Osteocyte (in vitro differentiated cells): ENCODE data around the gene OVCA2. TPM values are rescaled to one million over a fixed set of nuclear protein-coding genes. Genes with fewer than 3 reads are reported as not detected.
A peak's percentile ranks its signal among the peaks of the same experiment; 100 is the strongest.

Experiments used
- DNase-seq: peaks from one replicate; pipeline ENCODE4 v3.0.0; 2021; ENCODE audit warnings: mixed read lengths; ENCODE audit not compliant: unreplicated experiment; ENCODE audit errors: extremely low spot score
- H3K27ac Mint-ChIP-seq: one replicate; pipeline ENCODE4 v1.8.0; 2021; ENCODE audit warnings: mild to moderate bottlenecking, mixed read lengths; ENCODE audit not compliant: unreplicated experiment
- H3K27me3 Mint-ChIP-seq: one replicate; pipeline ENCODE4 v1.8.0; 2021; ENCODE audit warnings: mixed read lengths; ENCODE audit not compliant: unreplicated experiment
- H3K36me3 Mint-ChIP-seq: one replicate; pipeline ENCODE4 v1.8.0; 2021; ENCODE audit warnings: mixed read lengths; ENCODE audit not compliant: unreplicated experiment
- H3K4me1 Mint-ChIP-seq: one replicate; pipeline ENCODE4 v1.8.0; 2021; ENCODE audit warnings: mixed read lengths; ENCODE audit not compliant: unreplicated experiment
- H3K4me3 Mint-ChIP-seq: one replicate; pipeline ENCODE4 v1.8.0; 2021; ENCODE audit warnings: mild to moderate bottlenecking, moderate library complexity, mixed read lengths; ENCODE audit not compliant: unreplicated experiment
- H3K9me3 Mint-ChIP-seq: one replicate; pipeline ENCODE4 v1.8.0; 2021; ENCODE audit warnings: mixed read lengths; ENCODE audit not compliant: unreplicated experiment
- total RNA-seq: library from RNA; stranded (reverse); gene quantifications from 2 replicates; pipeline ENCODE4 v1.2.1, GENCODE V29; 2021
- TF ChIP-seq, protein P1 (sequence below): fragments of 200-600 bp; sonication (generic); IDR thresholded peaks from 2 replicates; pipeline ENCODE4 v1.5.0; 2021; ENCODE audit warnings: antibody characterized with exemption, mild to moderate bottlenecking, moderate library complexity

Gene OVCA2
- total RNA-seq, 1 donor from 2014 or later: 33.2 TPM

DNA sequence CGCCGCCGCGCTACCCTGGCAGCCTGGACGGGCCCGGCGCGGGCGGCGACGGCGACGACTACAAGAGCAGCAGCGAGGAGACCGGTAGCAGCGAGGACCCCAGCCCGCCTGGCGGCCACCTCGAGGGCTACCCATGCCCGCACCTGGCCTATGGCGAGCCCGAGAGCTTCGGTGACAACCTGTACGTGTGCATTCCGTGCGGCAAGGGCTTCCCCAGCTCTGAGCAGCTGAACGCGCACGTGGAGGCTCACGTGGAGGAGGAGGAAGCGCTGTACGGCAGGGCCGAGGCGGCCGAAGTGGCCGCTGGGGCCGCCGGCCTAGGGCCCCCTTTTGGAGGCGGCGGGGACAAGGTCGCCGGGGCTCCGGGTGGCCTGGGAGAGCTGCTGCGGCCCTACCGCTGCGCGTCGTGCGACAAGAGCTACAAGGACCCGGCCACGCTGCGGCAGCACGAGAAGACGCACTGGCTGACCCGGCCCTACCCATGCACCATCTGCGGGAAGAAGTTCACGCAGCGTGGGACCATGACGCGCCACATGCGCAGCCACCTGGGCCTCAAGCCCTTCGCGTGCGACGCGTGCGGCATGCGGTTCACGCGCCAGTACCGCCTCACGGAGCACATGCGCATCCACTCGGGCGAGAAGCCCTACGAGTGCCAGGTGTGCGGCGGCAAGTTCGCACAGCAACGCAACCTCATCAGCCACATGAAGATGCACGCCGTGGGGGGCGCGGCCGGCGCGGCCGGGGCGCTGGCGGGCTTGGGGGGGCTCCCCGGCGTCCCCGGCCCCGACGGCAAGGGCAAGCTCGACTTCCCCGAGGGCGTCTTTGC lies 16.2 kb downstream of the OVCA2 start:
- H3K27ac Mint-ChIP-seq: no peak overlapping the region

DNA sequence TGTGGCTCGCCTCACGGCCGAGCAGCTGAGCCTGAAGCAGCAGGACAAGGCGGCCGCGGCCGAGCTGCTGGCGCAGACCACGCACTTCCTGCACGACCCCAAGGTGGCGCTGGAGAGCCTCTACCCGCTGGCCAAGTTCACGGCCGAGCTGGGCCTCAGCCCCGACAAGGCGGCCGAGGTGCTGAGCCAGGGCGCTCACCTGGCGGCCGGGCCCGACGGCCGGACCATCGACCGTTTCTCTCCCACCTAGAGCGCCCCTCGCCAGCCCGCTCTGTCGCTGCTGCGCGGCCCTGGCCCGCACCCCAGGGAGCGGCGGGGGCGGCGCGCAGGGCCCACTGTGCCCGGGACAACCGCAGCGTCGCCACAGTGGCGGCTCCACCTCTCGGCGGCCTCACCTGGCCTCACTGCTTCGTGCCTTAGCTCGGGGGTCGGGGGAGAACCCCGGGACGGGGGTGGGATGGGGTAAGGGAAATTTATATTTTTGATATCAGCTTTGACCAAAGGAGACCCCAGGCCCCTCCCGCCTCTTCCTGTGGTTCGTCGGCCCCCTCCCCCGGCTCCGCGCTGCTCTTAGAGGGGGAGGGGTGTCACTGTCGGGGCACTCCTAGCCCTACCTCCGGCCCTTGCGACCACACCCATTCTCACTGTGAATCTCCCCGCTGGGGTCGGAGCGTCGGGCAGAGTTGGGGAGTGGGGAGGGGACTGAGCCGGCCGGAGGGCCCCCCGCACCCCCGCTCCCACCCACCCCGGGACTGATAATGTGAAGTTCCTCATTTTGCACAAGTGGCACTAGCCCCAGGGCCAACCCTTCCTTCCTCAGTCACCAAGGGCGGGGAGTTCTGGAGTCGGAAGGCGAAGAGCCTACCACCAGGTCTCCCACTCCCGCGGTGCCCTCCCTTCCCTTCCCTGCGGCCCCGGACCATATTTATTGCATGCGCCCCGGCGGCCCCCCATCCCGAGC lies 17.0 kb downstream of the OVCA2 start:
- TF ChIP-seq, protein P1, sequence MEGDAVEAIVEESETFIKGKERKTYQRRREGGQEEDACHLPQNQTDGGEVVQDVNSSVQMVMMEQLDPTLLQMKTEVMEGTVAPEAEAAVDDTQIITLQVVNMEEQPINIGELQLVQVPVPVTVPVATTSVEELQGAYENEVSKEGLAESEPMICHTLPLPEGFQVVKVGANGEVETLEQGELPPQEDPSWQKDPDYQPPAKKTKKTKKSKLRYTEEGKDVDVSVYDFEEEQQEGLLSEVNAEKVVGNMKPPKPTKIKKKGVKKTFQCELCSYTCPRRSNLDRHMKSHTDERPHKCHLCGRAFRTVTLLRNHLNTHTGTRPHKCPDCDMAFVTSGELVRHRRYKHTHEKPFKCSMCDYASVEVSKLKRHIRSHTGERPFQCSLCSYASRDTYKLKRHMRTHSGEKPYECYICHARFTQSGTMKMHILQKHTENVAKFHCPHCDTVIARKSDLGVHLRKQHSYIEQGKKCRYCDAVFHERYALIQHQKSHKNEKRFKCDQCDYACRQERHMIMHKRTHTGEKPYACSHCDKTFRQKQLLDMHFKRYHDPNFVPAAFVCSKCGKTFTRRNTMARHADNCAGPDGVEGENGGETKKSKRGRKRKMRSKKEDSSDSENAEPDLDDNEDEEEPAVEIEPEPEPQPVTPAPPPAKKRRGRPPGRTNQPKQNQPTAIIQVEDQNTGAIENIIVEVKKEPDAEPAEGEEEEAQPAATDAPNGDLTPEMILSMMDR: peak; percentile 53
- Mint-ChIP-seq H3K36me3 (peaks cover 18% of the 10 kb centered on the region), H3K9me3 (no peaks in the 10 kb centered on the region), H3K27ac (no peak overlapping the region), H3K27me3 (no peaks in the 10 kb centered on the region), H3K4me1 (peaks cover 34% of the 10 kb centered on the region), H3K4me3 (no peak overlapping the region)
- no peak for DNase-seq

More for the DNA sequence above, 16.2 kb downstream of the OVCA2 start:
- Mint-ChIP-seq H3K36me3 (peaks cover 15% of the 10 kb centered on the region), H3K4me3 (no peak overlapping the region), H3K4me1 (peaks cover 31% of the 10 kb centered on the region), H3K27me3 (no peaks in the 10 kb centered on the region), H3K9me3 (no peaks in the 10 kb centered on the region)
- DNase-seq: no peak
- TF ChIP-seq, protein P1: no peak

DNA sequence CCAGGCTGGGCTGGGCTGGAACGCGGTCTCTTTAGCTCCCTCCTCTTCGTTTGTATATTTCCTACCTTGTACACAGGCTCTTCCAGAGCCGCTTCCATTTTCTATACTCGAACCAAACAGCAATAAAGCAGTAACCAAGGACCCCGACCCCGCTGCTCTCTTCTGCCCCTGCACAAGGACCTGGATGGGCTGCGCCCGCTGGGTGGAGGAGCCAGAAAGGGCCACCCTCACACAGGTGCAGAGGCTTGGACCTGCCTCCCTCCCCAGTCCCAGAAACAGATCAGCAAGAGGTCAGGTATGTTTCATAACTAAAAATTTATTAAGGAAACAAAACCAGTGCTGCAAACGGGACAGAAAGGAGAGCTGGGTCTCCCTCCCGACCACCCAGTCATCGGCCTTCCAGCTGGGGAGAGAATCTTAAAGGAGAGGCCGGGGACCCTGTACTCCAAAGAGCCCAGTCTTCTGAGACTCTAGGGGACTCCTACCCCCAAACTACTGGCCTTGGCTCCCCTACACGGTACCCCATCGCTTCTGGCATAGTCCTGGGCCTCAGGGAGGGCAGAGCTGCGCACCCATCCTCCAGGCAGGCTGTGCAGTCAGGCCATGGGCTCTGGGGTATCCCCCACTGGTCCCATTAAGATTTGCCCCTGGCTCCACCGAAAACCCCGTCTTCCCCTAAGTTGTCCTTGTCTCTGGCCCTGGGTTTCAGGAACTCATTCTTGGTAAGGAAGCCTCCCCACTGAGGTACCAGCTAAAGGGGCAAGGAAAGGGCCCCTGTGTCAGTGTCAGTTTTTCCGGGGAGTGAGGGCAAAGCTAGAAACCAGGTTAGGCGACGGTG lies 17.9 kb downstream of the OVCA2 start:
- peaks cover 35% of the 10 kb centered on the region for H3K4me1 Mint-ChIP-seq
- H3K9me3 Mint-ChIP-seq: no peaks in the 10 kb centered on the region
- no peak overlapping the region for H3K4me3 Mint-ChIP-seq
- TF ChIP-seq, protein P1: no peak
- peaks cover 26% of the 10 kb centered on the region for H3K36me3 Mint-ChIP-seq
- no peaks in the 10 kb centered on the region for H3K27me3 Mint-ChIP-seq
- H3K27ac Mint-ChIP-seq: peak overlapping the region; percentile 44
- no peak for DNase-seq

DNA sequence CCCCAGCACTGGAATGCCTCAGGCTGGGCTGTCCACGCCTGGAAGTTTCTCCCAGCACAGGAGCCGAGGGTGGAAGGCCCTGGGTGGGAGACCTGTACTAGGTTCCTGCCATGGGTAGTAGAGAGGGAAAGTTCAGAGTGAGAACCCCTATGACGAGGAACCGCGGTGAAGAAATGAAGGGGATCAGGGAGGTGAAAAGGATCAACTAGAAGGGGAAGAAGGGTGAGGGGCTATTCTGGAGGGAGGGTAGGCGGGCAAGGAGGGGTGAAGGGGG lies 18.5 kb downstream of the OVCA2 start:
- H3K27me3 Mint-ChIP-seq: no peaks in the 10 kb centered on the region
- H3K4me3 Mint-ChIP-seq: no peak overlapping the region

More for the DNA sequence above, 18.5 kb downstream of the OVCA2 start:
- TF ChIP-seq, protein P1: no peak
- Mint-ChIP-seq H3K9me3 (no peaks in the 10 kb centered on the region), H3K36me3 (peaks cover 28% of the 10 kb centered on the region), H3K27ac (peak overlapping the region; percentile 44), H3K4me1 (peaks cover 37% of the 10 kb centered on the region)
- no peak for DNase-seq
